ENCODE results near the gene UBE2E1.

DNA sequence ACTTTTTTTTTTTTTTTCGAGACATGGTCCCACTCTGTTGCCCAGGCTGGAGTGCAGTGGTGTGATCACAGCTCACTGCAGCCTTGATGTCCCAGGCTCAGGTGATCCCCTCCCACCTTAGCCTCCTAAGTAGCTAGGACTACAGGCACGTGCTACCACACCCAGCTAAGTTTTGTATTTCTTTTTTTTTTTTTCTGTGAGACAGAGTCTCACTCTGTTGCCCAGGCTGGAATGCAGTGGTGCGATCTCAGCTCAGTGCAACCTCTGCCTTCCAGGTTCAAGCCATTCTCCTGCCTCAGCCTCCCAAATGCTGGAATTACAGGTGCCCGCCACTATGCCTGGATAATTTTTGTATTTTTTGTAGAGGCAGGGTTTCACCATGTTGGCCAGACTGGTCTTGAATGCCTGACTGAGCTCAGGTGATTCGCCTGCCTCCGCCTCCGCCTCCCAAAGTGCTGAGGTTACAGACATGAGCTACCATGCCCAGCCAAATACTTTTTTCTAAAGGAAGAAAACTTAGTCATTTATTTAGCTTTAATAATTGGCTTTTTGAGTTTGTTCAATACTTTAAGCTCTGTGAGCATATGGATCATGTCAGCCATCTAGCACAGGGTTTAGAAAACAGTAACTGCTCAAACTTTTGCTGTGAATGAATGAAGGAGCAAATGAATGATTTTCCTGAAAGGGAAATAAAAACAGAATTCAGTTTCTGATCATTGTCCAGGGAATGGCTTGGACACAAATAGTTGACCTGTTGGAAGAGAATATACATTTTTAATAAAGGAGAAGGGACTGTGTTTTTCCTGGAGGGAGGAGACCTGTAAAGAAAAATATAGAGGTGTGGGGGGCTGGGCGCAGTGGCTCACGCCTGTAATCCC, 26.0 kb downstream of the UBE2E1 start:
- TF ChIP-seq POLR2A (IDR thresholded peaks at IDR 0.05; ENCODE audit: low read depth, low read length) (no peak), FOS (IDR thresholded peaks at IDR 0.05; ENCODE audit: low read depth, low read length) (no peak), RAD21 (IDR thresholded peaks at IDR 0.05; ENCODE audit: low read length) (no peak), RFX5 (IDR thresholded peaks at IDR 0.05; ENCODE audit: low read depth, low read length) (no peak), SMC3 (IDR thresholded peaks at IDR 0.05; ENCODE audit: low read depth, low read length) (no peak), RCOR1 (IDR thresholded peaks at IDR 0.05; ENCODE audit: insufficient replicate concordance, low read length) (no peak), MAFK (IDR thresholded peaks at IDR 0.05; ENCODE audit: low read depth, low read length) (no peak), NFE2L2 (IDR thresholded peaks at IDR 0.05; ENCODE audit: low read depth, low read length) (no peak), BHLHE40 (IDR thresholded peaks at IDR 0.05; ENCODE audit: low read depth, low read length) (no peak), CHD1 (IDR thresholded peaks at IDR 0.05; ENCODE audit: low read depth, low read length) (no peak)
- TF ChIP-seq, protein P1, sequence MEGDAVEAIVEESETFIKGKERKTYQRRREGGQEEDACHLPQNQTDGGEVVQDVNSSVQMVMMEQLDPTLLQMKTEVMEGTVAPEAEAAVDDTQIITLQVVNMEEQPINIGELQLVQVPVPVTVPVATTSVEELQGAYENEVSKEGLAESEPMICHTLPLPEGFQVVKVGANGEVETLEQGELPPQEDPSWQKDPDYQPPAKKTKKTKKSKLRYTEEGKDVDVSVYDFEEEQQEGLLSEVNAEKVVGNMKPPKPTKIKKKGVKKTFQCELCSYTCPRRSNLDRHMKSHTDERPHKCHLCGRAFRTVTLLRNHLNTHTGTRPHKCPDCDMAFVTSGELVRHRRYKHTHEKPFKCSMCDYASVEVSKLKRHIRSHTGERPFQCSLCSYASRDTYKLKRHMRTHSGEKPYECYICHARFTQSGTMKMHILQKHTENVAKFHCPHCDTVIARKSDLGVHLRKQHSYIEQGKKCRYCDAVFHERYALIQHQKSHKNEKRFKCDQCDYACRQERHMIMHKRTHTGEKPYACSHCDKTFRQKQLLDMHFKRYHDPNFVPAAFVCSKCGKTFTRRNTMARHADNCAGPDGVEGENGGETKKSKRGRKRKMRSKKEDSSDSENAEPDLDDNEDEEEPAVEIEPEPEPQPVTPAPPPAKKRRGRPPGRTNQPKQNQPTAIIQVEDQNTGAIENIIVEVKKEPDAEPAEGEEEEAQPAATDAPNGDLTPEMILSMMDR (conservative IDR thresholded peaks at IDR 0.05; ENCODE audit: low read depth, low read length) = no peak
- TF ChIP-seq, protein P2, sequence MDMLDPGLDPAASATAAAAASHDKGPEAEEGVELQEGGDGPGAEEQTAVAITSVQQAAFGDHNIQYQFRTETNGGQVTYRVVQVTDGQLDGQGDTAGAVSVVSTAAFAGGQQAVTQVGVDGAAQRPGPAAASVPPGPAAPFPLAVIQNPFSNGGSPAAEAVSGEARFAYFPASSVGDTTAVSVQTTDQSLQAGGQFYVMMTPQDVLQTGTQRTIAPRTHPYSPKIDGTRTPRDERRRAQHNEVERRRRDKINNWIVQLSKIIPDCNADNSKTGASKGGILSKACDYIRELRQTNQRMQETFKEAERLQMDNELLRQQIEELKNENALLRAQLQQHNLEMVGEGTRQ (IDR thresholded peaks at IDR 0.05; ENCODE audit: low read depth, low read length) = no peak
- TF ChIP-seq, protein P3, sequence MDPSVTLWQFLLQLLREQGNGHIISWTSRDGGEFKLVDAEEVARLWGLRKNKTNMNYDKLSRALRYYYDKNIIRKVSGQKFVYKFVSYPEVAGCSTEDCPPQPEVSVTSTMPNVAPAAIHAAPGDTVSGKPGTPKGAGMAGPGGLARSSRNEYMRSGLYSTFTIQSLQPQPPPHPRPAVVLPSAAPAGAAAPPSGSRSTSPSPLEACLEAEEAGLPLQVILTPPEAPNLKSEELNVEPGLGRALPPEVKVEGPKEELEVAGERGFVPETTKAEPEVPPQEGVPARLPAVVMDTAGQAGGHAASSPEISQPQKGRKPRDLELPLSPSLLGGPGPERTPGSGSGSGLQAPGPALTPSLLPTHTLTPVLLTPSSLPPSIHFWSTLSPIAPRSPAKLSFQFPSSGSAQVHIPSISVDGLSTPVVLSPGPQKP (IDR thresholded peaks at IDR 0.05; ENCODE audit: borderline replicate concordance, low read depth, low read length) = no peak
